IMR-90 (cell line): ENCODE measurements around the gene NOP16. TPM values are rescaled to one million over a fixed set of nuclear protein-coding genes. Genes with fewer than 3 reads are reported as not detected.

Source experiments
- ATAC-seq: fragments of 200-7000 bp; cut with Tn5 transposase; 2 replicates; pipeline ENCODE4 v1.9.1; 2020; ENCODE audit warnings: low read depth, mild to moderate bottlenecking, moderate library complexity
- BruUV-seq: library from RNA; stranded (reverse); fragments of 400-500 nt; replicated peaks from 2 replicates; lab custom pipeline; 2021; lab: Mats Ljungman, UMichigan
- CTCF ChIA-PET: fragments of 300-600 bp; formaldehyde crosslinking; extraction: SDS; loops from one replicate; lab custom pipeline; 2021; ENCODE audit warnings: antibody characterized with exemption; lab: Yijun Ruan, JAX
- POLR2A ChIA-PET: fragments of 300-600 bp; sonication (Branson Sonifier 250); formaldehyde crosslinking; loops from one replicate; lab custom pipeline; 2022; ENCODE audit warnings: antibody characterized with exemption; ENCODE audit not compliant: unreplicated experiment; lab: Charles Lee
- DNase-seq: peaks from one replicate; pipeline ENCODE4 v3.0.0; 2013
- H2AFZ ChIP-seq: replicated peaks from 2 replicates; pipeline ENCODE3; 2013; ENCODE audit warnings: low read length, mild to moderate bottlenecking; ENCODE audit not compliant: poor library complexity
- H2AK5ac ChIP-seq: 2 replicates; pipeline ENCODE4 v1.6.1; 2013; ENCODE audit warnings: low read depth, low read length, inconsistent platforms
- H2AK9ac ChIP-seq: replicated peaks from 2 replicates; pipeline ENCODE3; 2013; ENCODE audit warnings: mild to moderate bottlenecking, low read depth, low read length, moderate library complexity; ENCODE audit not compliant: poor library complexity
- H2BK120ac ChIP-seq: 2 replicates; pipeline ENCODE4 v1.6.1; 2013; ENCODE audit warnings: low read depth, low read length, inconsistent platforms
- H2BK15ac ChIP-seq: 3 replicates; pipeline ENCODE4 v1.6.1; 2013; ENCODE audit warnings: low read depth, low read length, inconsistent platforms
- H2BK20ac ChIP-seq: 2 replicates; pipeline ENCODE4 v1.6.1; 2013; ENCODE audit warnings: low read depth, mild to moderate bottlenecking, inconsistent platforms, low read length, moderate library complexity
- H2BK5ac ChIP-seq: 2 replicates; pipeline ENCODE4 v1.6.1; 2013; ENCODE audit warnings: mild to moderate bottlenecking, low read depth, low read length, inconsistent platforms; ENCODE audit not compliant: poor library complexity, severe bottlenecking
- H3K14ac ChIP-seq: replicated peaks from 2 replicates; pipeline ENCODE4 v1.6.1; 2013; ENCODE audit warnings: low read depth, low read length, inconsistent platforms
- H3K18ac ChIP-seq: 2 replicates; pipeline ENCODE4 v1.6.1; 2013; ENCODE audit warnings: low read depth, low read length, control low read depth
- H3K23ac ChIP-seq: 2 replicates; pipeline ENCODE4 v1.6.1; 2013; ENCODE audit warnings: low read depth, low read length, inconsistent platforms
- H3K27ac ChIP-seq: 2 replicates; pipeline ENCODE4 v1.5.1; 2013; ENCODE audit warnings: mild to moderate bottlenecking, control low read depth, low read length; ENCODE audit not compliant: insufficient read depth
- H3K27me3 ChIP-seq: 2 replicates; pipeline ENCODE4 v1.6.1; 2013; ENCODE audit warnings: low read length; ENCODE audit not compliant: control insufficient read depth, insufficient read depth
- H3K36me3 ChIP-seq: 2 replicates; pipeline ENCODE4 v1.6.1; 2013; ENCODE audit warnings: low read length, mixed read lengths; ENCODE audit not compliant: control insufficient read depth, insufficient read depth
- H3K4ac ChIP-seq: 2 replicates; pipeline ENCODE4 v1.6.1; 2013; ENCODE audit warnings: low read depth, low read length, inconsistent platforms
- H3K4me1 ChIP-seq: 2 replicates; pipeline ENCODE4 v1.6.1; 2013; ENCODE audit warnings: low read length, mixed read lengths; ENCODE audit not compliant: control insufficient read depth, insufficient read depth
- H3K4me2 ChIP-seq: 2 replicates; pipeline ENCODE4 v1.6.1; 2013; ENCODE audit warnings: low read depth, mild to moderate bottlenecking, control low read depth, low read length, moderate library complexity
- H3K4me3 ChIP-seq: 2 replicates; pipeline ENCODE4 v1.5.1; 2013; ENCODE audit warnings: low read depth, mild to moderate bottlenecking, control low read depth, low read length, moderate library complexity; ENCODE audit not compliant: insufficient read depth
- H3K56ac ChIP-seq: 2 replicates; pipeline ENCODE4 v1.6.1; 2013; ENCODE audit warnings: low read length, inconsistent platforms; ENCODE audit not compliant: insufficient read depth; ENCODE audit errors: extremely low read depth
- H3K79me1 ChIP-seq, 2 experiments: 2 replicates each; pipeline ENCODE4 v1.6.1; 2013; ENCODE audit warnings: low read length in 2 of 2, inconsistent platforms in 1 of 2, low read depth in 1 of 2
- H3K9ac ChIP-seq: 2 replicates; pipeline ENCODE4 v1.6.1; 2013; ENCODE audit warnings: low read depth, low read length, control low read depth
- H3K9me1 ChIP-seq: 2 replicates; pipeline ENCODE4 v1.6.1; 2013; ENCODE audit warnings: low read length, inconsistent platforms; ENCODE audit not compliant: insufficient read depth
- H3K9me3 ChIP-seq: 2 replicates; pipeline ENCODE4 v1.6.1; 2013; ENCODE audit warnings: low read length; ENCODE audit not compliant: control insufficient read depth, insufficient read depth
- H4K20me1 ChIP-seq: 2 replicates; pipeline ENCODE4 v1.6.1; 2013; ENCODE audit warnings: low read length, inconsistent platforms; ENCODE audit not compliant: insufficient read depth
- H4K5ac ChIP-seq: 2 replicates; pipeline ENCODE4 v1.6.1; 2013; ENCODE audit warnings: mild to moderate bottlenecking, low read depth, low read length, control low read depth
- H4K8ac ChIP-seq, 2 experiments: 2 replicates each; pipeline ENCODE4 v1.6.1; 2013; ENCODE audit warnings: low read depth in 2 of 2, low read length in 2 of 2, control low read depth in 1 of 2, inconsistent platforms in 1 of 2
- H4K91ac ChIP-seq: 2 replicates; pipeline ENCODE4 v1.6.1; 2013; ENCODE audit warnings: low read depth, low read length, inconsistent platforms; ENCODE audit not compliant: insufficient read depth
- CEBPB ChIP-seq: IDR thresholded peaks from 2 replicates; pipeline ENCODE4 v1.6.1; 2012; ENCODE audit warnings: low read depth, low read length, improper control_type of control experiment
- FOS ChIP-seq: fragments of 150-350 bp; IDR thresholded peaks from 2 replicates; pipeline ENCODE4 v1.6.1; 2016; ENCODE audit warnings: low read depth, low read length
- MAZ ChIP-seq: IDR thresholded peaks from 2 replicates; pipeline ENCODE4 v1.6.1; 2012; ENCODE audit warnings: low read depth, mild to moderate bottlenecking, low read length, improper control_type of control experiment, moderate library complexity, borderline replicate concordance
- MXI1 ChIP-seq: IDR thresholded peaks from 2 replicates; pipeline ENCODE4 v1.6.1; 2012; ENCODE audit warnings: low read depth, mild to moderate bottlenecking, low read length, moderate library complexity, borderline replicate concordance
- NFE2L2 ChIP-seq: fragments of 150-350 bp; IDR thresholded peaks from 2 replicates; pipeline ENCODE4 v1.6.1; 2016; ENCODE audit warnings: low read depth, mild to moderate bottlenecking, low read length
- POLR2A ChIP-seq: IDR thresholded peaks from 2 replicates; pipeline ENCODE4 v1.6.1; 2012; ENCODE audit warnings: mild to moderate bottlenecking, low read depth, low read length
- RAD21 ChIP-seq: IDR thresholded peaks from 2 replicates; pipeline ENCODE4 v1.6.1; 2012; ENCODE audit warnings: low read length, improper control_type of control experiment
- RCOR1 ChIP-seq: IDR thresholded peaks from 2 replicates; pipeline ENCODE4 v1.6.1; 2012; ENCODE audit warnings: mild to moderate bottlenecking, low read length, improper control_type of control experiment; ENCODE audit not compliant: insufficient replicate concordance
- SMC3 ChIP-seq: fragments of 150-350 bp; IDR thresholded peaks from 2 replicates; pipeline ENCODE4 v1.6.1; 2016; ENCODE audit warnings: low read depth, mild to moderate bottlenecking, antibody characterized with exemption, low read length, moderate library complexity
- WGBS, 2 experiments: methylation state at CpG; one replicate each; pipeline versions ENCODE4 v1.1.5 to v1.1.7; 2013; ENCODE audit warnings: missing lambda C conversion rate in 2 of 2; ENCODE audit not compliant: insufficient read length in 1 of 2; ENCODE audit errors: extremely low coverage in 2 of 2; 5-methylcytosine and 5-hydroxymethylcytosine counted together
- dilution Hi-C: fragments of 300-500 bp; cut with HindIII; formaldehyde crosslinking; loops from one replicate; pipeline ENCODE4 v1.14.3; 2018; ENCODE audit warnings: low sequenced_read_pairs; ENCODE audit not compliant: unreplicated experiment
- in situ Hi-C: fragments of 300-500 bp; cut with MboI; formaldehyde crosslinking; loops from 3 replicates; pipeline ENCODE4 v1.14.3; 2019; ENCODE audit warnings: low sequenced_read_pairs, inconsistent platforms, mixed read lengths
- intact Hi-C: fragments of 100-400 bp; cut with micrococcal nuclease; formaldehyde crosslinking; loops from 2 replicates; pipeline ENCODE4 v1.10.0; 2022
- polyA plus RNA-seq, 3 experiments: library from polyadenylated mRNA; depleted of rRNA; stranded (reverse); fragments of >200 nt; gene quantifications; 2 replicates each; pipeline ENCODE4 v1.2.3, GENCODE V29; 2012; ENCODE audit warnings: low replicate concordance in 1 of 3
- total RNA-seq: library from RNA; depleted of rRNA; stranded (reverse); fragments of >200 nt; gene quantifications from 2 replicates; pipeline ENCODE4 v1.2.3, GENCODE V29; 2012
- TF ChIP-seq, protein P1 (sequence below): fragments of 150-350 bp; IDR thresholded peaks from 2 replicates; pipeline ENCODE4 v1.6.1; 2017; ENCODE audit warnings: mild to moderate bottlenecking, antibody characterized with exemption, low read length, low read depth

Gene NOP16
- total and polyA plus RNA-seq, 2 of the 4 experiments (the other 2 are of a cell fraction): 28.0 to 60.4 TPM

DNA sequence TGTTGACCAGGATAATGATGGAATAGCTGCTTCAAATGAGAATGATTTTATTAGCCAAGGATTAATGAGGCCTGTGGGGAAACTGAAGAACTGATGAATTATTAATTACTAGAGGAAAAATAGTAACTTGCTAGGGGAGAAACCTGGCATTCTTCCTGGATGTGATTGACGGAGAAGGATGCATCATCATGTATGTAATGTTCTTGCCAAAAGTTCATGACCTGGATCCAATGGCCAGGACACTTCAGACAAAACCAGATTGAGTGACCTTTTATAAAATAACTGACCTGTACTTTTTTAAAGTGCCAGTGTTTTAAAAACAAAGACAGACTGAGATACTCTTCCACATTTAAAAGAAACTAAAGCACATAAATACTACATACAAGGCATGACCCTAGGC is 50.5 kb downstream of the NOP16 start:
- Histone ChIP-seq H4K8ac (no peak overlapping the region), H2BK120ac (no peak overlapping the region), H3K56ac (no peak overlapping the region), H3K4ac (no peak overlapping the region), H3K4me1 (no peaks in the 10 kb centered on the region), H4K5ac (no peak overlapping the region), H3K14ac (no peak overlapping the region), H3K27ac (no peak overlapping the region), H2AK5ac (no peak overlapping the region), H3K79me1 (no peaks in the 10 kb centered on the region), H3K36me3 (peaks cover 15% of the 10 kb centered on the region), H3K4me2 (no peak overlapping the region), H2BK20ac (no peak overlapping the region), H2AK9ac (no peak overlapping the region), H4K91ac (no peak overlapping the region), H3K27me3 (no peaks in the 10 kb centered on the region), H3K4me3 (no peak overlapping the region), H2AFZ (no peak overlapping the region), H3K18ac (no peak overlapping the region), H4K20me1 (no peaks in the 10 kb centered on the region), H3K23ac (no peak overlapping the region), H2BK5ac (no peak overlapping the region), H3K9me3 (no peaks in the 10 kb centered on the region), H3K9me1 (no peaks in the 10 kb centered on the region), H3K9ac (no peak overlapping the region), H2BK15ac (no peak overlapping the region)
- no TSS peak for BruUV-seq
- TF ChIP-seq POLR2A (no peak), FOS (no peak), RAD21 (no peak), RCOR1 (no peak), SMC3 (no peak), CEBPB (no peak), MXI1 (no peak), NFE2L2 (no peak), MAZ (no peak)
- TF ChIP-seq, protein P1, sequence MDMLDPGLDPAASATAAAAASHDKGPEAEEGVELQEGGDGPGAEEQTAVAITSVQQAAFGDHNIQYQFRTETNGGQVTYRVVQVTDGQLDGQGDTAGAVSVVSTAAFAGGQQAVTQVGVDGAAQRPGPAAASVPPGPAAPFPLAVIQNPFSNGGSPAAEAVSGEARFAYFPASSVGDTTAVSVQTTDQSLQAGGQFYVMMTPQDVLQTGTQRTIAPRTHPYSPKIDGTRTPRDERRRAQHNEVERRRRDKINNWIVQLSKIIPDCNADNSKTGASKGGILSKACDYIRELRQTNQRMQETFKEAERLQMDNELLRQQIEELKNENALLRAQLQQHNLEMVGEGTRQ: no peak
- POLR2A ChIA-PET: no interaction called here
- intact Hi-C loops (no loop called here), in situ Hi-C loops (loop anchor here (25.0 kb wide), 1 partner anchor 601 kb away; no protein-coding TSS in a partner anchor), dilution Hi-C loops (no loop called here)
- ATAC-seq: no peak
- DNase-seq: no peak
- WGBS, 2 experiments: no CpG with 5 or more reads among the region's 1 CpG
- CTCF ChIA-PET: no interaction called here
